WI38 (cell line): ENCODE data around the gene ZBTB7C.

ENCODE experiments used
- H3K4me3 ChIP-seq: 2 replicates; pipeline ENCODE4 v1.5.1; 2011; ENCODE audit warnings: low read depth, mild to moderate bottlenecking, control low read depth, low read length
- CTCF ChIP-seq: IDR thresholded peaks from 2 replicates; pipeline ENCODE4 v1.5.1; 2012; ENCODE audit warnings: low read depth, mild to moderate bottlenecking, control low read depth, low read length

The ZBTB7C gene

DNA sequence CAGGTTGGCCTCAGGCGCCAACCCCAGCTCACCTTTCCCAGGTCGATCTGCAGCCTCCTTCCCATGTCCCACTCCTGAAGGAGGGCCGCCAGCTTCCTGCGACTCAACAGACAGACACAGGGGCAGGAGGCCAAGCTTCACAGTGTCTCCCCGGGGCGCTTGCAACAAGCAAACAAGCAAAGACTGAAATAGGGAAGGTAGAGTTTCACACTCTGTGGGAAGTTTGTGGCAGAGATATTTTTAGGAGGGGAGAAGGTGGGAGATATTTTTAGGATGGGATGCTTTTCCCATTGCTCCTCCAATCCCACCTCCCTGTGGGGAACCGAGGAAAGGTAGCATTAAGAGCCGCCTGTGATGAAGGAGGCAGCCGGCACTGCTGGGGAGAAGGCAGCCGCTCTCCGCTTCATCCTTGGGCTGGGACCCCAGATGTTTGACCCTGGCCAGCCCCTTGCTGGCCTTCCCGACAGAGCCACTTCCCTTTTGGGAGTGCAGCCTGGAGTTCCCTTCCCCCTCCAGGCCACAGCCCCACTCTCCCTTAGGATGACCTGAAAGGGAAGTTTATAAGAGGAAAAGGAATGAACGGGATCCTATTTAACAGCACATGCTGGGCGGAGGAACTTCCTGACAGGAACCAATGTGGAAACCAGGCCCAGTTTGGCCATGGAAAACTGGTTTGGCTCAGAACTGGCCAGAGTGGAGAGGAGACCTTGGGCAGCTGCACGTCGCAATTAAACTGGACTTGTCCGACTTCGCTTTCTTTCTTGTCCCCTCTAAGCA, 336.6 kb downstream of the ZBTB7C start:
- no peak overlapping the region for H3K4me3 ChIP-seq
- no peak for TF ChIP-seq CTCF

DNA sequence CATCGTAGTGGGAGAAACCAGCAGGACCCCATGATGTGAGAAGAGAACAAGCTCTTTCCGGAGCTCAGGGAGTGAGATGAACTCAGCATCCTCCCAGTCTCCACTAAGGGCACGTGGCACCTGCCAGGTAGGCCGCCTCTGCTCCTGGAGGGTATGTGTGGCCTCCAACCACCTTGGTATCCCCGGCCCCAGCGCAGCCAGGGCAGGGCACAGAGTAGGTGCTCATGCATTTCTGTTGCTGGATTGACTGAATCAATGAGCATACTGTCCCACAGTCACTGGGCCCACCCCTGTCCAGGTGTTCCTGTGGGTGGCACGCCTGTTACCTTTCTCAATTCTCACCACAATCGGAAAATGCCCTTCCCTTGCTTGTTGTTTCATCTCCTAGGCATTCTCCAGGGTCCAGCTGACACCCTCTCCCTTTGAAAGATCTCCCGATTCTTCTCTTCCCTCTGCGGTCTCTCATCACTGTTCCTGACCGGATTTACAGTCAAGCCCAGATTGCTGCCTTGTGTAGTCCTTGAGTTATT, 340.2 kb downstream of the ZBTB7C start:
- no peak overlapping the region for H3K4me3 ChIP-seq
- no peak for TF ChIP-seq CTCF

DNA sequence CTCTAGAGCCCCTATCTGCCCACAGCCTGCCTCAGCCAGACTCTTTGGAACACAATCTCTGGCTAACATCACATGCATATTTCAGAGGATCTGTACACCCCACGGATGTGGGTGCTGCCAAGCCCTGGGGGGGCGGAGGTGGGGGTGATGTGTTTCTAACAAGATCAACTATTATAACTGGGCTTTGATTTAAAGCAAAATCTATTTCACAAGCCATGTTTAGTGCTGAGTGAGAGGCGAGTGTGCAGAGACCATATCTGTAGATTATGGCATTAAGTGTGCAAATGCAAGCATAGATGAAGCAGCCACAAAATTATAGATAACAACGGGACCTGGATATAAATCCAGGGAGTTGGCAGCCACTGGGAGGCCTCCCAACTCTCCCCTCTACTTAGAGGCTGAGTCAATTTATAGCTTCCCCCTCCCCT, 342.9 kb downstream of the ZBTB7C start:
- H3K4me3 ChIP-seq, result no peak overlapping the region
- no peak for TF ChIP-seq CTCF

DNA sequence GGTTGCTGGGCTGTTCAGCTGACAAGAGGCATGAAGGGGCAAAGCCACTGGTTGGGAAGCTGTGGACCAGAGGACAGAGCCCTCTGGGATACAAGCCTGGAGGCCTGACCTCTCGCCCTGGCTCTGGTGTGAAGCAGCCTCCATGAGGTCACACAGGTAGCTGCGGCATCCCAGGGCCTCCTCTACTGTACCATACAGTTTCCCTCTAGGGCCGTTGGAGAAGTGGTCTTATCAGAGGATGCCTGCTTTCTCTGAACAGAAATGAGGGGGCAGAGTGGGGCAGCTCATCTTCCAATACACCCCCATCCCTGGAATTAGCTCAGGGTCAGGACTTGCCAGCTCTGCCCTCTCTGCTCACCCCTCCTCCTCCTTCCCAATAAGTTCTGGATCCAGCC, 343.6 kb downstream of the ZBTB7C start:
- no peak for TF ChIP-seq CTCF
- no peak overlapping the region for H3K4me3 ChIP-seq

DNA sequence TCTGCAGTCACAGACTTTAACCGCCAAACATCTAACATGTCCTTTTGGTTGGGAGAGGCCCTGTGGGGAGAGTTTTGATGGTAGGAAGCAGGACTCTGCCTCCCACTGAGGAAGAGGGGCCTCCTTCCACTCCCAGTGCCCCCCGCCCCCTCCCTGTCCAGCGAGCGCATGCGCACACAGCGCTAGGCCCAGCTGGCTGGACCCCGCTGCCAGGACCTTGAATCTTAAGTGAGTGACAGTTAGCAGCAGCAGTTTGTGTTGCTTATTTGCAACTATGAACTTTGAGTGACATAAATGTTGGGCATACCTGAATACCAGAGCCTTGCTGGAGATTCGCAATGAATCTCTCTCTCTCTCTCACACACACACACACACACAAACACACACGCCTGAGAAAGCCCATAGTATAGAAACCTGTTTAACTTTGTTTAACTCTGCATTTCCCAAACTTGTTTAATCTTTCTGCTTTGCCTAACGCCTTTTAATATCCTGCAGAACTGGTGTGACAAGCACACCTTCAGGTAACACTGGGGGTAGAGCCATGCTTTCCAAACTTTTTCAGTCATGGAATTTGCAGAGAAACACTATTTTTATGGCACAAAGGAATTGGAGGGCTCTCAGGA, 344.1 kb downstream of the ZBTB7C start:
- no peak overlapping the region for H3K4me3 ChIP-seq
- TF ChIP-seq CTCF, result no peak

- H3K4me3 ChIP-seq, result no peak overlapping the region
- TF ChIP-seq CTCF, result no peak
These were observed 347.2 kb downstream of the ZBTB7C start for GRCh38 chr18:48061781-48062570.
